CD14-positive monocyte (primary cell): Measurements from ENCODE around the gene EPYC. TPM values are rescaled to one million over a fixed set of nuclear protein-coding genes. Genes with fewer than 3 reads are reported as not detected.

Source experiments
- DNase-seq, 3 donors: peaks; one replicate each; pipeline ENCODE4 v3.0.0-alpha.2; 2011 to 2022
- H2AFZ ChIP-seq: 2 replicates; pipeline ENCODE4 v1.6.0; 2012; ENCODE audit warnings: mild to moderate bottlenecking, low read depth, low read length, inconsistent platforms; ENCODE audit not compliant: insufficient read depth, poor library complexity, severe bottlenecking
- H3K27ac ChIP-seq, 2 donors: 1 replicate in 1 of 2; 2 replicates in 1 of 2; pipeline ENCODE4 v1.5.1; 2012 to 2013; ENCODE audit warnings: low read length in 2 of 2, control low read depth in 1 of 2, inconsistent platforms in 1 of 2, low read depth in 1 of 2, mild to moderate bottlenecking in 1 of 2
- H3K27me3 ChIP-seq, 2 donors: one replicate each; pipeline versions ENCODE4 v1.6.0 to v1.6.1; 2011 to 2013; ENCODE audit warnings: low read length in 2 of 2; ENCODE audit not compliant: control insufficient read depth in 2 of 2, insufficient read depth in 2 of 2
- H3K36me3 ChIP-seq, 2 donors: replicated peaks in 1 of 2; 1 replicate in 1 of 2; 2 replicates in 1 of 2; pipeline versions ENCODE4 v1.5.1 to v1.6.1; 2012 to 2013; ENCODE audit warnings: low read length in 2 of 2, control low read depth in 1 of 2, inconsistent platforms in 1 of 2, mild to moderate bottlenecking in 1 of 2; ENCODE audit not compliant: insufficient read depth in 2 of 2, control insufficient read depth in 1 of 2
- H3K4me1 ChIP-seq, 2 donors: 1 replicate in 1 of 2; 2 replicates in 1 of 2; pipeline versions ENCODE4 v1.5.1 to v1.6.1; 2012 to 2013; ENCODE audit warnings: low read length in 2 of 2, control low read depth in 1 of 2, inconsistent platforms in 1 of 2, mild to moderate bottlenecking in 1 of 2, moderate library complexity in 1 of 2; ENCODE audit not compliant: insufficient read depth in 2 of 2, control insufficient read depth in 1 of 2
- H3K4me2 ChIP-seq: replicated peaks from 2 replicates; pipeline ENCODE3; 2012; ENCODE audit warnings: low read length, moderate library complexity, mild to moderate bottlenecking; ENCODE audit not compliant: poor library complexity, severe bottlenecking; ENCODE audit errors: extremely low read depth
- H3K4me3 ChIP-seq, 3 experiments: fragments of 200-600 bp in 1 of 3; sonication (generic) in 1 of 3; replicated peaks in 1 of 3; 1 replicate in 2 of 3; 2 replicates in 1 of 3; pipeline ENCODE4 v1.5.1; 2011 to 2013; ENCODE audit warnings: low read length in 3 of 3, mild to moderate bottlenecking in 3 of 3, control low read depth in 2 of 3, low read depth in 2 of 3, inconsistent platforms in 1 of 3, moderate library complexity in 1 of 3
- H3K79me2 ChIP-seq: 2 replicates; pipeline ENCODE4 v1.6.0; 2012; ENCODE audit warnings: mild to moderate bottlenecking, control low read depth, inconsistent platforms, low read length, moderate library complexity; ENCODE audit not compliant: insufficient read depth
- H3K9ac ChIP-seq: 2 replicates; pipeline ENCODE4 v1.6.0; 2017; ENCODE audit warnings: low read length, mild to moderate bottlenecking; ENCODE audit not compliant: insufficient read depth, poor library complexity, severe bottlenecking
- H3K9me3 ChIP-seq, 2 donors: replicated peaks in 1 of 2; 1 replicate in 1 of 2; 2 replicates in 1 of 2; pipeline versions ENCODE4 v1.5.1 to v1.6.1; 2012 to 2013; ENCODE audit warnings: low read length in 2 of 2, control low read depth in 1 of 2; ENCODE audit not compliant: control insufficient read depth in 1 of 2, insufficient read depth in 1 of 2
- H4K20me1 ChIP-seq: 2 replicates; pipeline ENCODE4 v1.6.0; 2012; ENCODE audit warnings: mild to moderate bottlenecking, low read length, control low read depth, moderate library complexity; ENCODE audit not compliant: insufficient read depth
- H3K27ac Mint-ChIP-seq, 7 donors: one replicate each; pipeline ENCODE4 v1.8.0; 2020; ENCODE audit warnings: mild to moderate bottlenecking in 7 of 7, mixed read lengths in 7 of 7, moderate library complexity in 6 of 7, inconsistent platforms in 2 of 7
- H3K27me3 Mint-ChIP-seq, 3 donors: one replicate each; pipeline ENCODE4 v1.8.0; 2021 to 2022; ENCODE audit warnings: low read depth in 3 of 3, mild to moderate bottlenecking in 3 of 3, mixed read lengths in 3 of 3, moderate library complexity in 3 of 3, inconsistent platforms in 1 of 3
- H3K36me3 Mint-ChIP-seq, 2 donors: one replicate each; pipeline ENCODE4 v1.8.0; 2020; ENCODE audit warnings: mixed read lengths in 2 of 2, inconsistent platforms in 1 of 2, mild to moderate bottlenecking in 1 of 2
- H3K4me1 Mint-ChIP-seq: one replicate; pipeline ENCODE4 v1.8.0; 2020; ENCODE audit warnings: mild to moderate bottlenecking, mixed read lengths
- H3K4me3 Mint-ChIP-seq, 2 donors: one replicate each; pipeline ENCODE4 v1.8.0; 2020; ENCODE audit warnings: mild to moderate bottlenecking in 2 of 2, mixed read lengths in 2 of 2, moderate library complexity in 1 of 2
- H3K9me3 Mint-ChIP-seq, 7 donors: one replicate each; pipeline ENCODE4 v1.8.0; 2020 to 2022; ENCODE audit warnings: mixed read lengths in 7 of 7, mild to moderate bottlenecking in 6 of 7, moderate library complexity in 6 of 7, inconsistent platforms in 2 of 7
- CTCF ChIP-seq: fragments of 200-600 bp; IDR thresholded peaks from one replicate; pipeline ENCODE4 v1.8.0; 2022; ENCODE audit warnings: antibody characterized with exemption, mild to moderate bottlenecking
- WGBS: methylation state at CpG from one replicate; pipeline ENCODE4 v1.1.5; 2013; ENCODE audit warnings: missing lambda C conversion rate; ENCODE audit not compliant: insufficient coverage; 5-methylcytosine and 5-hydroxymethylcytosine counted together
- intact Hi-C, 2 donors: fragments of 100-400 bp; cut with micrococcal nuclease; formaldehyde crosslinking; loops; one replicate each; pipeline versions ENCODE4 v1.15.0 to v1.15.1; 2023
- polyA plus RNA-seq, 3 donors: library from polyadenylated mRNA; depleted of rRNA in 1 of 3; unstranded in 2 of 3; stranded (reverse) in 1 of 3; fragments of 300-500 nt in 2 of 3; fragments of >200 nt in 1 of 3; fragmentation: Illumina TruSeq in 2 of 3; gene quantifications; 1 replicate in 2 of 3; 2 replicates in 1 of 3; pipeline ENCODE4 v1.2.3, GENCODE V29; 2012 to 2021

Gene EPYC
- polyA plus RNA-seq, 3 donors = not detected

GRCh38 chr12:90940872-90941499 is 63.8 kb downstream of the EPYC start:
- H3K27me3 Mint-ChIP-seq = peaks cover 0 to 2% (median 1%) of the 10 kb centered on the region in 3 donors
- no CpG with 5 or more reads among the region's 3 CpGs for WGBS
- no peak overlapping the region for H3K9ac ChIP-seq
- no peak overlapping the region for H3K4me3 ChIP-seq
- peak in 1 of 3 donors; percentile 6 for DNase-seq
- no peaks in the 10 kb centered on the region for H3K36me3 Mint-ChIP-seq
- H3K4me1 ChIP-seq = no peaks in the 10 kb centered on the region
- no peaks in the 10 kb centered on the region for H3K27me3 ChIP-seq
- TF ChIP-seq CTCF = peak; percentile 63
- no peaks in the 10 kb centered on the region for H3K4me1 Mint-ChIP-seq
- intact Hi-C loops = no loop called here
- H3K27ac Mint-ChIP-seq = no peak overlapping the region
- no peaks in the 10 kb centered on the region for H3K9me3 ChIP-seq
- H3K4me3 Mint-ChIP-seq = no peak overlapping the region
- H3K79me2 ChIP-seq = no peaks in the 10 kb centered on the region
- H3K36me3 ChIP-seq = no peaks in the 10 kb centered on the region
- no peaks in the 10 kb centered on the region for H4K20me1 ChIP-seq
- no peak overlapping the region for H3K27ac ChIP-seq
- H3K9me3 Mint-ChIP-seq = peaks cover 0 to 3% (median 0%) of the 10 kb centered on the region in 7 donors
- no peak overlapping the region for H2AFZ ChIP-seq
- H3K4me2 ChIP-seq = no peak overlapping the region

GRCh38 chr12:90939382-90939781 is 65.4 kb downstream of the EPYC start:
- Histone ChIP-seq H3K27me3 (no peaks in the 10 kb centered on the region), H3K27ac (no peak overlapping the region), H3K9ac (no peak overlapping the region), H4K20me1 (no peaks in the 10 kb centered on the region), H3K4me3 (no peak overlapping the region), H3K36me3 (no peaks in the 10 kb centered on the region), H3K9me3 (no peaks in the 10 kb centered on the region), H2AFZ (no peak overlapping the region), H3K4me2 (no peak overlapping the region), H3K4me1 (no peaks in the 10 kb centered on the region), H3K79me2 (no peaks in the 10 kb centered on the region)
- DNase-seq = no peak
- Mint-ChIP-seq H3K27ac (no peak overlapping the region), H3K4me3 (no peak overlapping the region), H3K9me3 (peaks cover 0 to 3% (median 0%) of the 10 kb centered on the region in 7 donors), H3K27me3 (peaks cover 0 to 2% (median 1%) of the 10 kb centered on the region in 3 donors), H3K4me1 (no peaks in the 10 kb centered on the region), H3K36me3 (no peaks in the 10 kb centered on the region)
- WGBS = 80% methylated on average over 1 of the region's 1 CpG
- intact Hi-C loops = no loop called here
- TF ChIP-seq CTCF = no peak
